IMR-90 (cell line): Measurements from ENCODE around the gene ZNF800. TPM values are rescaled to one million over a fixed set of nuclear protein-coding genes. Genes with fewer than 3 reads are reported as not detected.

Experiments used
- ATAC-seq: fragments of 200-7000 bp; cut with Tn5 transposase; 2 replicates; pipeline ENCODE4 v1.9.1; 2020; ENCODE audit warnings: low read depth, mild to moderate bottlenecking, moderate library complexity
- BruUV-seq: library from RNA; stranded (reverse); fragments of 400-500 nt; replicated peaks from 2 replicates; lab custom pipeline; 2021; lab: Mats Ljungman, UMichigan
- CTCF ChIA-PET: fragments of 300-600 bp; formaldehyde crosslinking; extraction: SDS; loops from one replicate; lab custom pipeline; 2021; ENCODE audit warnings: antibody characterized with exemption; lab: Yijun Ruan, JAX
- POLR2A ChIA-PET: fragments of 300-600 bp; sonication (Branson Sonifier 250); formaldehyde crosslinking; loops from one replicate; lab custom pipeline; 2022; ENCODE audit warnings: antibody characterized with exemption; ENCODE audit not compliant: unreplicated experiment; lab: Charles Lee
- DNase-seq: peaks from one replicate; pipeline ENCODE4 v3.0.0; 2013
- H2AFZ ChIP-seq: replicated peaks from 2 replicates; pipeline ENCODE3; 2013; ENCODE audit warnings: low read length, mild to moderate bottlenecking; ENCODE audit not compliant: poor library complexity
- H2AK5ac ChIP-seq: 2 replicates; pipeline ENCODE4 v1.6.1; 2013; ENCODE audit warnings: low read depth, low read length, inconsistent platforms
- H2AK9ac ChIP-seq: replicated peaks from 2 replicates; pipeline ENCODE3; 2013; ENCODE audit warnings: mild to moderate bottlenecking, low read depth, low read length, moderate library complexity; ENCODE audit not compliant: poor library complexity
- H2BK120ac ChIP-seq: 2 replicates; pipeline ENCODE4 v1.6.1; 2013; ENCODE audit warnings: low read depth, low read length, inconsistent platforms
- H2BK15ac ChIP-seq: 3 replicates; pipeline ENCODE4 v1.6.1; 2013; ENCODE audit warnings: low read depth, low read length, inconsistent platforms
- H2BK20ac ChIP-seq: 2 replicates; pipeline ENCODE4 v1.6.1; 2013; ENCODE audit warnings: low read depth, mild to moderate bottlenecking, inconsistent platforms, low read length, moderate library complexity
- H2BK5ac ChIP-seq: 2 replicates; pipeline ENCODE4 v1.6.1; 2013; ENCODE audit warnings: mild to moderate bottlenecking, low read depth, low read length, inconsistent platforms; ENCODE audit not compliant: poor library complexity, severe bottlenecking
- H3K14ac ChIP-seq: replicated peaks from 2 replicates; pipeline ENCODE4 v1.6.1; 2013; ENCODE audit warnings: low read depth, low read length, inconsistent platforms
- H3K18ac ChIP-seq: 2 replicates; pipeline ENCODE4 v1.6.1; 2013; ENCODE audit warnings: low read depth, low read length, control low read depth
- H3K23ac ChIP-seq: 2 replicates; pipeline ENCODE4 v1.6.1; 2013; ENCODE audit warnings: low read depth, low read length, inconsistent platforms
- H3K27ac ChIP-seq: 2 replicates; pipeline ENCODE4 v1.5.1; 2013; ENCODE audit warnings: mild to moderate bottlenecking, control low read depth, low read length; ENCODE audit not compliant: insufficient read depth
- H3K27me3 ChIP-seq: 2 replicates; pipeline ENCODE4 v1.6.1; 2013; ENCODE audit warnings: low read length; ENCODE audit not compliant: control insufficient read depth, insufficient read depth
- H3K36me3 ChIP-seq: 2 replicates; pipeline ENCODE4 v1.6.1; 2013; ENCODE audit warnings: low read length, mixed read lengths; ENCODE audit not compliant: control insufficient read depth, insufficient read depth
- H3K4ac ChIP-seq: 2 replicates; pipeline ENCODE4 v1.6.1; 2013; ENCODE audit warnings: low read depth, low read length, inconsistent platforms
- H3K4me1 ChIP-seq: 2 replicates; pipeline ENCODE4 v1.6.1; 2013; ENCODE audit warnings: low read length, mixed read lengths; ENCODE audit not compliant: control insufficient read depth, insufficient read depth
- H3K4me2 ChIP-seq: 2 replicates; pipeline ENCODE4 v1.6.1; 2013; ENCODE audit warnings: low read depth, mild to moderate bottlenecking, control low read depth, low read length, moderate library complexity
- H3K4me3 ChIP-seq: 2 replicates; pipeline ENCODE4 v1.5.1; 2013; ENCODE audit warnings: low read depth, mild to moderate bottlenecking, control low read depth, low read length, moderate library complexity; ENCODE audit not compliant: insufficient read depth
- H3K56ac ChIP-seq: 2 replicates; pipeline ENCODE4 v1.6.1; 2013; ENCODE audit warnings: low read length, inconsistent platforms; ENCODE audit not compliant: insufficient read depth; ENCODE audit errors: extremely low read depth
- H3K79me1 ChIP-seq, 2 experiments: 2 replicates each; pipeline ENCODE4 v1.6.1; 2013; ENCODE audit warnings: low read length in 2 of 2, inconsistent platforms in 1 of 2, low read depth in 1 of 2
- H3K9ac ChIP-seq: 2 replicates; pipeline ENCODE4 v1.6.1; 2013; ENCODE audit warnings: low read depth, low read length, control low read depth
- H3K9me1 ChIP-seq: 2 replicates; pipeline ENCODE4 v1.6.1; 2013; ENCODE audit warnings: low read length, inconsistent platforms; ENCODE audit not compliant: insufficient read depth
- H3K9me3 ChIP-seq: 2 replicates; pipeline ENCODE4 v1.6.1; 2013; ENCODE audit warnings: low read length; ENCODE audit not compliant: control insufficient read depth, insufficient read depth
- H4K20me1 ChIP-seq: 2 replicates; pipeline ENCODE4 v1.6.1; 2013; ENCODE audit warnings: low read length, inconsistent platforms; ENCODE audit not compliant: insufficient read depth
- H4K5ac ChIP-seq: 2 replicates; pipeline ENCODE4 v1.6.1; 2013; ENCODE audit warnings: mild to moderate bottlenecking, low read depth, low read length, control low read depth
- H4K8ac ChIP-seq, 2 experiments: 2 replicates each; pipeline ENCODE4 v1.6.1; 2013; ENCODE audit warnings: low read depth in 2 of 2, low read length in 2 of 2, control low read depth in 1 of 2, inconsistent platforms in 1 of 2
- H4K91ac ChIP-seq: 2 replicates; pipeline ENCODE4 v1.6.1; 2013; ENCODE audit warnings: low read depth, low read length, inconsistent platforms; ENCODE audit not compliant: insufficient read depth
- CHD1 ChIP-seq: IDR thresholded peaks from 2 replicates; pipeline ENCODE4 v1.6.1; 2012; ENCODE audit warnings: low read depth, low read length, improper control_type of control experiment
- FOS ChIP-seq: fragments of 150-350 bp; IDR thresholded peaks from 2 replicates; pipeline ENCODE4 v1.6.1; 2016; ENCODE audit warnings: low read depth, low read length
- MAFK ChIP-seq: IDR thresholded peaks from 2 replicates; pipeline ENCODE4 v1.6.1; 2012; ENCODE audit warnings: low read depth, low read length, improper control_type of control experiment
- MAZ ChIP-seq: IDR thresholded peaks from 2 replicates; pipeline ENCODE4 v1.6.1; 2012; ENCODE audit warnings: low read depth, mild to moderate bottlenecking, low read length, improper control_type of control experiment, moderate library complexity, borderline replicate concordance
- MXI1 ChIP-seq: IDR thresholded peaks from 2 replicates; pipeline ENCODE4 v1.6.1; 2012; ENCODE audit warnings: low read depth, mild to moderate bottlenecking, low read length, moderate library complexity, borderline replicate concordance
- NFE2L2 ChIP-seq: fragments of 150-350 bp; IDR thresholded peaks from 2 replicates; pipeline ENCODE4 v1.6.1; 2016; ENCODE audit warnings: low read depth, mild to moderate bottlenecking, low read length
- RAD21 ChIP-seq: IDR thresholded peaks from 2 replicates; pipeline ENCODE4 v1.6.1; 2012; ENCODE audit warnings: low read length, improper control_type of control experiment
- RCOR1 ChIP-seq: IDR thresholded peaks from 2 replicates; pipeline ENCODE4 v1.6.1; 2012; ENCODE audit warnings: mild to moderate bottlenecking, low read length, improper control_type of control experiment; ENCODE audit not compliant: insufficient replicate concordance
- RFX5 ChIP-seq: IDR thresholded peaks from 2 replicates; pipeline ENCODE4 v1.8.0; 2012; ENCODE audit warnings: low read depth, mild to moderate bottlenecking, low read length, moderate library complexity
- SMC3 ChIP-seq: fragments of 150-350 bp; IDR thresholded peaks from 2 replicates; pipeline ENCODE4 v1.6.1; 2016; ENCODE audit warnings: low read depth, mild to moderate bottlenecking, antibody characterized with exemption, low read length, moderate library complexity
- WGBS, 2 experiments: methylation state at CpG; one replicate each; pipeline versions ENCODE4 v1.1.5 to v1.1.7; 2013; ENCODE audit warnings: missing lambda C conversion rate in 2 of 2; ENCODE audit not compliant: insufficient read length in 1 of 2; ENCODE audit errors: extremely low coverage in 2 of 2; 5-methylcytosine and 5-hydroxymethylcytosine counted together
- dilution Hi-C: fragments of 300-500 bp; cut with HindIII; formaldehyde crosslinking; loops from one replicate; pipeline ENCODE4 v1.14.3; 2018; ENCODE audit warnings: low sequenced_read_pairs; ENCODE audit not compliant: unreplicated experiment
- in situ Hi-C: fragments of 300-500 bp; cut with MboI; formaldehyde crosslinking; loops from 3 replicates; pipeline ENCODE4 v1.14.3; 2019; ENCODE audit warnings: low sequenced_read_pairs, inconsistent platforms, mixed read lengths
- intact Hi-C: fragments of 100-400 bp; cut with micrococcal nuclease; formaldehyde crosslinking; loops from 2 replicates; pipeline ENCODE4 v1.10.0; 2022
- polyA plus RNA-seq, 3 experiments: library from polyadenylated mRNA; depleted of rRNA; stranded (reverse); fragments of >200 nt; gene quantifications; 2 replicates each; pipeline ENCODE4 v1.2.3, GENCODE V29; 2012; ENCODE audit warnings: low replicate concordance in 1 of 3
- total RNA-seq: library from RNA; depleted of rRNA; stranded (reverse); fragments of >200 nt; gene quantifications from 2 replicates; pipeline ENCODE4 v1.2.3, GENCODE V29; 2012
- TF ChIP-seq, protein P1 (sequence below): conservative IDR thresholded peaks from 2 replicates; pipeline ENCODE4 v1.5.1; 2012; ENCODE audit warnings: mild to moderate bottlenecking, low read depth, low read length, improper control_type of control experiment
- TF ChIP-seq, protein P2 (sequence below): fragments of 150-350 bp; IDR thresholded peaks from 2 replicates; pipeline ENCODE4 v1.6.1; 2016; ENCODE audit warnings: low read depth, mild to moderate bottlenecking, low read length, moderate library complexity, borderline replicate concordance
- TF ChIP-seq, protein P3 (sequence below): fragments of 150-350 bp; IDR thresholded peaks from 2 replicates; pipeline ENCODE4 v1.6.1; 2017; ENCODE audit warnings: mild to moderate bottlenecking, antibody characterized with exemption, low read length, low read depth

ZNF800 gene
- total and polyA plus RNA-seq, 2 of the 4 experiments (the other 2 are of a cell fraction): 6.9 to 13.1 TPM

DNA sequence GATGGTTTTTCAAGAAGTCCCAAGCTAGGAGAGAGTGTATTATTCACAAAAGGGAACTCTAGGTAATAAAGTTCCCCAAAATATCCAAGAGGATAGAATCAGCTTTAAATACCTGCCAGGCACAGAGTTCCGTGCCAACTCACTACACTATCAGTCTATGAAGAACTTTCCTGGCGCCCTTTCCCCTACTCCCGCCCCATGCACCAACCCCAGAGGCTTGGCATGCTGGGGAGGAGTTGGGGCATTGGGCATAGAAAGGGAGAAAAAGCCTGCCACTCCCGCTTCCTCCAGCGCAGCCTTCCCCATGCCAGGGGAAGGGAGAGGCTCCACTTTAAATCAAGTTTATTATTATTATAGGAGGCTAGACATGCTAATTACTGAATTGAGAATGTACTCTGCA, 54.9 kb downstream of the ZNF800 start:
- Histone ChIP-seq H3K27ac (no peak overlapping the region), H3K9me1 (no peaks in the 10 kb centered on the region), H3K79me1 (no peaks in the 10 kb centered on the region), H3K4me1 (no peaks in the 10 kb centered on the region), H2AK9ac (no peak overlapping the region), H2AK5ac (no peak overlapping the region), H3K9ac (no peak overlapping the region), H3K56ac (no peak overlapping the region), H4K91ac (no peak overlapping the region), H2BK20ac (no peak overlapping the region), H2BK5ac (no peak overlapping the region), H3K4me2 (no peak overlapping the region), H3K9me3 (no peaks in the 10 kb centered on the region), H3K4me3 (no peak overlapping the region), H4K8ac (no peak overlapping the region), H3K18ac (no peak overlapping the region), H2BK15ac (no peak overlapping the region), H2BK120ac (no peak overlapping the region), H3K23ac (no peak overlapping the region), H4K5ac (no peak overlapping the region), H2AFZ (no peak overlapping the region), H3K27me3 (no peaks in the 10 kb centered on the region), H3K36me3 (no peaks in the 10 kb centered on the region), H3K4ac (no peak overlapping the region), H4K20me1 (no peaks in the 10 kb centered on the region), H3K14ac (no peak overlapping the region)
- TF ChIP-seq RCOR1 (no peak), RFX5 (no peak), NFE2L2 (no peak), MAFK (no peak), RAD21 (no peak), SMC3 (no peak), MAZ (no peak), MXI1 (no peak), FOS (no peak), CHD1 (no peak)
- TF ChIP-seq, protein P1, sequence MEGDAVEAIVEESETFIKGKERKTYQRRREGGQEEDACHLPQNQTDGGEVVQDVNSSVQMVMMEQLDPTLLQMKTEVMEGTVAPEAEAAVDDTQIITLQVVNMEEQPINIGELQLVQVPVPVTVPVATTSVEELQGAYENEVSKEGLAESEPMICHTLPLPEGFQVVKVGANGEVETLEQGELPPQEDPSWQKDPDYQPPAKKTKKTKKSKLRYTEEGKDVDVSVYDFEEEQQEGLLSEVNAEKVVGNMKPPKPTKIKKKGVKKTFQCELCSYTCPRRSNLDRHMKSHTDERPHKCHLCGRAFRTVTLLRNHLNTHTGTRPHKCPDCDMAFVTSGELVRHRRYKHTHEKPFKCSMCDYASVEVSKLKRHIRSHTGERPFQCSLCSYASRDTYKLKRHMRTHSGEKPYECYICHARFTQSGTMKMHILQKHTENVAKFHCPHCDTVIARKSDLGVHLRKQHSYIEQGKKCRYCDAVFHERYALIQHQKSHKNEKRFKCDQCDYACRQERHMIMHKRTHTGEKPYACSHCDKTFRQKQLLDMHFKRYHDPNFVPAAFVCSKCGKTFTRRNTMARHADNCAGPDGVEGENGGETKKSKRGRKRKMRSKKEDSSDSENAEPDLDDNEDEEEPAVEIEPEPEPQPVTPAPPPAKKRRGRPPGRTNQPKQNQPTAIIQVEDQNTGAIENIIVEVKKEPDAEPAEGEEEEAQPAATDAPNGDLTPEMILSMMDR: no peak
- TF ChIP-seq, protein P2, sequence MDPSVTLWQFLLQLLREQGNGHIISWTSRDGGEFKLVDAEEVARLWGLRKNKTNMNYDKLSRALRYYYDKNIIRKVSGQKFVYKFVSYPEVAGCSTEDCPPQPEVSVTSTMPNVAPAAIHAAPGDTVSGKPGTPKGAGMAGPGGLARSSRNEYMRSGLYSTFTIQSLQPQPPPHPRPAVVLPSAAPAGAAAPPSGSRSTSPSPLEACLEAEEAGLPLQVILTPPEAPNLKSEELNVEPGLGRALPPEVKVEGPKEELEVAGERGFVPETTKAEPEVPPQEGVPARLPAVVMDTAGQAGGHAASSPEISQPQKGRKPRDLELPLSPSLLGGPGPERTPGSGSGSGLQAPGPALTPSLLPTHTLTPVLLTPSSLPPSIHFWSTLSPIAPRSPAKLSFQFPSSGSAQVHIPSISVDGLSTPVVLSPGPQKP: no peak
- TF ChIP-seq, protein P3, sequence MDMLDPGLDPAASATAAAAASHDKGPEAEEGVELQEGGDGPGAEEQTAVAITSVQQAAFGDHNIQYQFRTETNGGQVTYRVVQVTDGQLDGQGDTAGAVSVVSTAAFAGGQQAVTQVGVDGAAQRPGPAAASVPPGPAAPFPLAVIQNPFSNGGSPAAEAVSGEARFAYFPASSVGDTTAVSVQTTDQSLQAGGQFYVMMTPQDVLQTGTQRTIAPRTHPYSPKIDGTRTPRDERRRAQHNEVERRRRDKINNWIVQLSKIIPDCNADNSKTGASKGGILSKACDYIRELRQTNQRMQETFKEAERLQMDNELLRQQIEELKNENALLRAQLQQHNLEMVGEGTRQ: no peak
- ChIA-PET CTCF (no interaction called here), POLR2A (no interaction called here)
- intact Hi-C loops: no loop called here
- DNase-seq: no peak
- dilution Hi-C loops: no loop called here
- no CpG with 5 or more reads among the region's 5 CpGs for WGBS, 2 experiments
- ATAC-seq: no peak
- in situ Hi-C loops: no loop called here
- no TSS peak for BruUV-seq
